Stimulated activated CD8-positive, alpha-beta memory T cell treated with anti-CD3 and anti-CD28 coated beads, Interleukin-12 subunit alpha, Interleukin-12 subunit beta, amount 100 ng/mL, for 4 hours (primary cell): ENCODE results near the gene COLQ.

ENCODE experiments used
- DNase-seq: peaks from one replicate; pipeline ENCODE4 v3.0.0-alpha.2; 2020; ENCODE audit warnings: low read depth

The COLQ gene

DNA sequence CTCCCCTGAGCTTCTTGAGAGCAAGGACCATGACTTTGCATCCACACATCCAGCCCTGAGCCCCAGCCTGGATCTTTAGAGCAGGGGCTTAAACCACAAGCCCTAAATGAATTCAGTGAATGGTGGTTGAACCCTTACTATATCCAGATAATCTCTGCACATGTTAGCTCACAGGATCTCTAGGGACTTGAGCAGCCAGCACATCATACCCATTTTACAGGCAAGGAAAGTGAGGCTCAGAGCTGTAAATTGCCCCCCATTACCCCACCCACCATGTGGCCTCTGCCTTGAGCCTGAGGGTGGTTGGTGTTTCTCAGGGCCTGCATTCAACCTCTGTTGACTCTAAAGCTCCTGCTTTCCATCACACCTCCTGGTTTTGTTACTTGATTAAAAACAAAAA, 66.5 kb downstream of the COLQ start:
- DNase-seq, result no peak

GRCh38 chr3:15453991-15454625, 67.4 kb downstream of the COLQ start:
- DNase-seq, result no peak

DNA sequence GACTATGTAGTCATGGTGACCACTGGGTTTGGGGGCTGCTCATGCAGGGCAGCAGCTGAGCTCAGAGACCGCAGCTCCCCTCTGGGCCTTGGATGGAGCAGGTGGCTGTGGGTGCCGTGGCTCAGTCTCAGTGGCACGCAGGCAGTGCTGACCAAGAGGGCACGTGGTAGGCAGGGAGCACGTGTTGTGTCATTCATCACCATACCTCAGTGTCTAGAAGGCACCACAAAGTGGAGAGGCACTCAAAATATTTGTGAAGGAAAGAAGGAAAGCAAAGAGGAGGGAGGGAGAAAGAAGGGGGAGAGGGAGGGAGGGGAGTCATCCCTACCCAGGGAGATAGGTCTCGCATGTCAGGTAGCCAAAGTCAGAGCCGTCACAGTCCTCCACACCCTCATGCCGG, 68.0 kb downstream of the COLQ start:
- DNase-seq, result no peak

DNA sequence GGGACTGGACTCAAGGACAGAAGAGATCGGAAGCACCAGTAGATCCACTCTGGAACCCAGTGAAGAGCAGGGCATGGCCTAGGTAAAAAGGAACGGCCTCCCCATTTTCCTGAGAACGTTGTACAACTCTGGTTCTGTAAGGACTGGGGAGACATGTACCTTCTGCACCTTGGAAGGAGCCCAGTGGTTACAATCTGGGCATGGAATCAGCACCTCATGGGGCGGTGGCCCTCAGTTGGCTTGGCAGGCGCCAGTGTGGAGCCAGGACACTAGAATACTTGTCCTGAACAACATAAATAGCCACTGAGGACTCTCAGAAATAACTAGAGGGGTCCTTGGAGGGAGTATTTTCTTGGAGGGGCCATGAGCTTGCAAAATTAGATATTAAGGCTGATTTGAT, 68.5 kb downstream of the COLQ start:
- no peak for DNase-seq

GRCh38 chr3:15452156-15452555, 69.3 kb downstream of the COLQ start:
- DNase-seq, result no peak

- DNase-seq, result no peak
Observed at GRCh38 chr3:15451216-15452113, 70.0 kb downstream of the COLQ start.

GRCh38 chr3:15450438-15451215, 70.9 kb downstream of the COLQ start:
- DNase-seq, result no peak

GRCh38 chr3:15449489-15450224, 71.8 kb downstream of the COLQ start:
- DNase-seq, result no peak

DNA sequence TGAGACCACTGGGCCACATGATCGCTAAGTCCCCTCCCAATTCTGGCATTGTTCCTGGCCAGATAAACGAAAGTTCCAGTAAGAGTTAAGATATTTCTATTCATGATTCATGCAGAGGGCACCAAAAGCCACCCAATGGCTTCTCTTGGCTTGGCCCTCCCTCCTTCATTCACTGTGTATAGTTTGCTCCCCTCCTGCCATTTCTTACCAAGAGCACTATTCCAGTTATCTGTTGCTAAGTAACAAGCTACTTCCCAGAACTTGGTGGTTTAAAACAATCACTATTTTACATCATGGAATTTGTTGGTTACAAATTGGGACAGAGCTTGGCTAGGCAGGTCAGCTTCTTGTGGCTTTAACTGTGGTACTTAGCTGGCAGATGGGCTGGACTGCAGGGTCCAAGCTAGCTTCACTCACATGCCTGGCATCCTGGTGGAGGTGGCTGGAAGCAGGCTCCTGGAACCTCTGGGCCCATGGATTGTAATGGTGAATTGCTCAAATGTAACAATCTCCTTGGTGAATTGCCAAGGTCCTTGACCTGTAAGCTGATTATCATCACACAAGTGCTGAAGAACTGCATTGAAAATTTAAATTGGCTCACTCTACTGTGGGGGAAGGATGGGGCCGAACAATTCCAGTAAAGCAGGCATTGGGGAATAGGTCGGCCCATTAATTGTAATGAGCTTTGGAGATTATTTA, 77.5 kb downstream of the COLQ start:
- DNase-seq, result no peak

DNA sequence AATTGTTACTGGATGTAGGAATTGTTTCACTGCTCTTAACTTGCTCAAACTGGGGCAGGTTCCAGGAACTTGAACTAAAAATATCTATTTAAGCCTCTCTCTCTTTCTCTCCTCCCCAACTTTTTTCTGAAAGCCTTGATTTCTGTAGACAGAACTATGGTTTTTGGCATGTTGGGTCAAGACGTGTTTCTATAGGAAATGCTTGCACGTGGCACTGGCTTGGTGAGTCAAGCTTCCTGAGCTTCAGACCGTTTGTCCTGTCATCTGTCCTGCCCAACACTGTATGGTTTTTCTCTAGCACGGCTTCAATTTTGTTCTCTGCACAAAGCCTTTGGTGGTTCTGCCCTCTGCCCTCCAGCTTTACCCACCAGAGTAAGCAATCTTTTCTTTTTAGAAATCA, 80.6 kb downstream of the COLQ start:
- DNase-seq, result no peak

DNA sequence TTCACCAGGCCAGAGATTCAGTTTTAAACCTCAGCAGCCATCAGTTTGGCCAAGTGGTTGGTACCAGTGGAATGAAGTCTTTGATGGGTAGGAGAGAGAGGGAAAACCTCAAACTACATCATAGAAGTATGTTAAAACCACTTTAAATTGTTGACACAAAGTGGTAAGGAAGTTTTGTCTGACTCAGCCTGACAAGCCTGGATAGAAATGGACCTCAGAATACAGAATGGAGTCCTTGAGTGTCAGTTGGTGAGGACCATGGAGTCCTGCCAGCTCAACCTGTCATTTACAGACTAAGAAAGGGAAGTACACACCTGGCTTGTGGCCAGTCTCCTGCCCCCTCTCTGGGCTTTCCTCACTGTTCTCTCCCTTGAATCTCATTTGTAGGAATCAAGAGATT, 82.0 kb downstream of the COLQ start:
- no peak for DNase-seq

DNA sequence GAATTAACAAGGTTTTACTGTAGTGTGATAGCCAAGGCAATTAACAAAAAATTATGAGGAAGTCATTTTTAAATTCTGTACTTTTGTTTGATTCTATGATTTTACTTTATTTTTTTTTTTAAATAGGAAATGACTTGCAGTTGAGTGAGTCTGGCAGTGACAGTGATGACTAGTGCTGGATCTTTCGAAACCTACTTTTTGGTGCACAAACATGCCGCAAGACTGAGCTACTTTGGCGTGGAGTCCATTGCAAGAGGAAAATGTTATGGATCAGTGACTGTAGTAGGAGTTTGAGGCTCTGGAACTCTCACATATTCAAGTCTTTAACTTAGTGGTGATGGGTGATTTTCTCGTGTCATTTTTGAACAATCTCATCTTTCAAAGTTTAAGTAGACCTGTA, 82.5 kb downstream of the COLQ start:
- no peak for DNase-seq

GRCh38 chr3:15436246-15436645, 85.3 kb downstream of the COLQ start:
- no peak for DNase-seq

GRCh38 chr3:15434756-15435155, 86.8 kb downstream of the COLQ start:
- DNase-seq, result no peak

GRCh38 chr3:15433531-15433930, 88.0 kb downstream of the COLQ start:
- DNase-seq, result no peak

DNA sequence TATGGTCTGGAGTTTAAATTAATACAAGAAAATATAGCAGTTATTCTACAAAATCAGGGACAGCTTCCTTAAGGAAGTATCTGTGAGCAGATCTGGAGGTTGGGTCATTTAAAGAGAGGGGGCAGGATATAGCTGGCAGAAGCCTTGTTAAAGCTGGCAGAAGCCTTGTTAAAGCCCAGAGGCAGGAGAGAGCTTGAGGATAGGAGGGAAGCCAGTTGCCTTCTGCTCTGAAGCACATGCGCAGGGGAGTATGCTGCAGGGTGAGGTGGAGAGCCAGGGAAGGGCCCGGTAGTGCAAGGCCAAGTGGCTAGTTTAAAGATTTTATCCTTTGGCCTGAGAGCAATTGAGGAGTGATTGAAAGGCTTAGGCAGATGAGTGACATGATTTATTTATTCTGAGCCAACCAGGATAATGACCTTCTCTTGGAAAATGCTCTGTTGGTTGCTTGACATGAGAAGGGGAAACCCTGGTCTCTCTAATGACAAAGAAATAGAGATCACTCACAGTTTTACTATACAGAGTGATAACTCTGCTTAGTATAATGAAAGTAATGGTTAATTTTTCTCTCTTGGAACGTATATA, 90.2 kb downstream of the COLQ start:
- no peak for DNase-seq

GRCh38 chr3:15430624-15431023, 90.9 kb downstream of the COLQ start:
- DNase-seq, result no peak

GRCh38 chr3:15429080-15429479, 92.4 kb downstream of the COLQ start:
- DNase-seq, result no peak

GRCh38 chr3:15428539-15428938, 93.0 kb downstream of the COLQ start:
- DNase-seq, result no peak

GRCh38 chr3:15427981-15428380, 93.5 kb downstream of the COLQ start:
- no peak for DNase-seq
